ENCODE data around the gene LRP1. TPM values are rescaled to one million over a fixed set of nuclear protein-coding genes. Genes with fewer than 3 reads are reported as not detected.

LRP1 gene
- total and polyA plus RNA-seq, 2 of the 13 experiments (the other 11 are each of a cell fraction or from before 2014, with no cell fraction given) = 14.7 to 30.8 TPM

GRCh38 chr12:57127726-57128518, at the start of gene LRP1 (continued):
- TF ChIP-seq ZNF136 (CRISPR knock-in tag; IDR thresholded peaks at IDR 0.05; ENCODE audit: low read depth) (peak; percentile 63; the same call in 1 of the 2 replicates), ZNF451 (CRISPR knock-in tag; IDR thresholded peaks at IDR 0.05) (peak; percentile 69; the same call in 1 of the 2 replicates), ZNF878 (CRISPR knock-in tag; IDR thresholded peaks at IDR 0.05) (no peak), POLR2G (IDR thresholded peaks at IDR 0.05; ENCODE audit: low read depth, low read length) (peak; percentile 80), ZNF142 (CRISPR knock-in tag; IDR thresholded peaks at IDR 0.05) (no peak), SP4 (CRISPR knock-in tag; IDR thresholded peaks at IDR 0.05) (peak; percentile 74), SNAI1 (CRISPR knock-in tag; IDR thresholded peaks at IDR 0.05; ENCODE audit: borderline replicate concordance) (no peak), HOXA3 (CRISPR knock-in tag; IDR thresholded peaks at IDR 0.05) (no peak; the same call in 1 of the 2 replicates), ZNF713 (CRISPR knock-in tag; IDR thresholded peaks at IDR 0.05) (no peak), ZNF75D (CRISPR knock-in tag; IDR thresholded peaks at IDR 0.05; ENCODE audit: borderline replicate concordance) (0 out of 2 replicates have a peak, but pooled peaks have one; percentile 38)
- TF ChIP-seq, protein P1, sequence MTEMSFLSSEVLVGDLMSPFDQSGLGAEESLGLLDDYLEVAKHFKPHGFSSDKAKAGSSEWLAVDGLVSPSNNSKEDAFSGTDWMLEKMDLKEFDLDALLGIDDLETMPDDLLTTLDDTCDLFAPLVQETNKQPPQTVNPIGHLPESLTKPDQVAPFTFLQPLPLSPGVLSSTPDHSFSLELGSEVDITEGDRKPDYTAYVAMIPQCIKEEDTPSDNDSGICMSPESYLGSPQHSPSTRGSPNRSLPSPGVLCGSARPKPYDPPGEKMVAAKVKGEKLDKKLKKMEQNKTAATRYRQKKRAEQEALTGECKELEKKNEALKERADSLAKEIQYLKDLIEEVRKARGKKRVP (CRISPR knock-in tag; IDR thresholded peaks at IDR 0.05) = 0 out of 4 replicates have a peak, but pooled peaks of 1 of the 2 experiments have one; percentile 14
- TF ChIP-seq, protein P2, sequence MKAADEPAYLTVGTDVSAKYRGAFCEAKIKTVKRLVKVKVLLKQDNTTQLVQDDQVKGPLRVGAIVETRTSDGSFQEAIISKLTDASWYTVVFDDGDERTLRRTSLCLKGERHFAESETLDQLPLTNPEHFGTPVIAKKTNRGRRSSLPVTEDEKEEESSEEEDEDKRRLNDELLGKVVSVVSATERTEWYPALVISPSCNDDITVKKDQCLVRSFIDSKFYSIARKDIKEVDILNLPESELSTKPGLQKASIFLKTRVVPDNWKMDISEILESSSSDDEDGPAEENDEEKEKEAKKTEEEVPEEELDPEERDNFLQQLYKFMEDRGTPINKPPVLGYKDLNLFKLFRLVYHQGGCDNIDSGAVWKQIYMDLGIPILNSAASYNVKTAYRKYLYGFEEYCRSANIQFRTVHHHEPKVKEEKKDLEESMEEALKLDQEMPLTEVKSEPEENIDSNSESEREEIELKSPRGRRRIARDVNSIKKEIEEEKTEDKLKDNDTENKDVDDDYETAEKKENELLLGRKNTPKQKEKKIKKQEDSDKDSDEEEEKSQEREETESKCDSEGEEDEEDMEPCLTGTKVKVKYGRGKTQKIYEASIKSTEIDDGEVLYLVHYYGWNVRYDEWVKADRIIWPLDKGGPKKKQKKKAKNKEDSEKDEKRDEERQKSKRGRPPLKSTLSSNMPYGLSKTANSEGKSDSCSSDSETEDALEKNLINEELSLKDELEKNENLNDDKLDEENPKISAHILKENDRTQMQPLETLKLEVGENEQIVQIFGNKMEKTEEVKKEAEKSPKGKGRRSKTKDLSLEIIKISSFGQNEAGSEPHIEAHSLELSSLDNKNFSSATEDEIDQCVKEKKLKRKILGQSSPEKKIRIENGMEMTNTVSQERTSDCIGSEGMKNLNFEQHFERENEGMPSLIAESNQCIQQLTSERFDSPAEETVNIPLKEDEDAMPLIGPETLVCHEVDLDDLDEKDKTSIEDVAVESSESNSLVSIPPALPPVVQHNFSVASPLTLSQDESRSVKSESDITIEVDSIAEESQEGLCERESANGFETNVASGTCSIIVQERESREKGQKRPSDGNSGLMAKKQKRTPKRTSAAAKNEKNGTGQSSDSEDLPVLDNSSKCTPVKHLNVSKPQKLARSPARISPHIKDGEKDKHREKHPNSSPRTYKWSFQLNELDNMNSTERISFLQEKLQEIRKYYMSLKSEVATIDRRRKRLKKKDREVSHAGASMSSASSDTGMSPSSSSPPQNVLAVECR (CRISPR knock-in tag; IDR thresholded peaks at IDR 0.05; ENCODE audit: borderline replicate concordance) = peak; percentile 88

Measured in HepG2 (cell line).